Caco-2 (cell line): ENCODE results near the gene GLIS1. TPM values are rescaled to one million over a fixed set of nuclear protein-coding genes. Genes with fewer than 3 reads are reported as not detected.

Source experiments
- BruUV-seq: library from RNA; stranded (reverse); fragments of 400-500 nt; replicated peaks from 2 replicates; lab custom pipeline; 2021; lab: Mats Ljungman, UMichigan
- CTCF ChIA-PET: fragments of 300-600 bp; sonication (Branson Sonifier 250); formaldehyde crosslinking; loops from one replicate; lab custom pipeline; 2022; ENCODE audit warnings: antibody characterized with exemption; lab: Charles Lee
- POLR2A ChIA-PET: fragments of 300-600 bp; sonication (Branson Sonifier 250); formaldehyde crosslinking; loops from one replicate; lab custom pipeline; 2022; ENCODE audit warnings: antibody characterized with exemption; lab: Charles Lee
- DNase-seq, 2 experiments: peaks; one replicate each; pipeline versions ENCODE4 v3.0.0 to v3.0.0-alpha.2; 2020 to 2022
- H3K27me3 ChIP-seq: replicated peaks from 2 replicates; pipeline ENCODE4 v1.6.0; 2011; ENCODE audit warnings: low read length; ENCODE audit not compliant: control insufficient read depth, insufficient read depth
- H3K36me3 ChIP-seq: 2 replicates; pipeline ENCODE4 v1.5.1; 2011; ENCODE audit warnings: low read length; ENCODE audit not compliant: control insufficient read depth, insufficient read depth
- H3K4me1 ChIP-seq: fragments of 250-450 bp; sonication (Bioruptor Pico); 2 replicates; pipeline ENCODE4 v1.5.1; 2020; ENCODE audit warnings: mild to moderate bottlenecking
- H3K4me3 ChIP-seq: 2 replicates; pipeline ENCODE4 v1.5.1; 2011; ENCODE audit warnings: low read depth, mild to moderate bottlenecking, control low read depth, low read length
- H3K9me3 ChIP-seq: fragments of 250-450 bp; sonication (Bioruptor Pico); 2 replicates; pipeline ENCODE4 v1.5.1; 2020; ENCODE audit warnings: mild to moderate bottlenecking, moderate library complexity
- H3K27ac Mint-ChIP-seq: one replicate; pipeline ENCODE4 v1.8.0; 2022; ENCODE audit warnings: mixed read lengths; ENCODE audit not compliant: unreplicated experiment
- H3K27me3 Mint-ChIP-seq: one replicate; pipeline ENCODE4 v1.8.0; 2022; ENCODE audit warnings: mixed read lengths; ENCODE audit not compliant: insufficient read depth, unreplicated experiment
- H3K36me3 Mint-ChIP-seq: one replicate; pipeline ENCODE4 v1.8.0; 2022; ENCODE audit warnings: mild to moderate bottlenecking, mixed read lengths; ENCODE audit not compliant: insufficient read depth, unreplicated experiment
- H3K4me1 Mint-ChIP-seq: one replicate; pipeline ENCODE4 v1.8.0; 2022; ENCODE audit warnings: low read depth, mixed read lengths; ENCODE audit not compliant: unreplicated experiment
- H3K4me3 Mint-ChIP-seq: one replicate; pipeline ENCODE4 v1.8.0; 2022; ENCODE audit warnings: mild to moderate bottlenecking, moderate library complexity, mixed read lengths; ENCODE audit not compliant: unreplicated experiment
- H3K9me3 Mint-ChIP-seq: one replicate; pipeline ENCODE4 v1.8.0; 2022; ENCODE audit warnings: mixed read lengths; ENCODE audit not compliant: unreplicated experiment
- intact Hi-C: fragments of 100-400 bp; cut with micrococcal nuclease; formaldehyde crosslinking; loops from one replicate; pipeline ENCODE4 v1.10.0; 2022; ENCODE audit not compliant: unreplicated experiment
- total RNA-seq: library from RNA; stranded (reverse); gene quantifications from 2 replicates; pipeline ENCODE4 v1.2.3, GENCODE V29; 2022
- TF ChIP-seq, protein P1 (sequence below), 2 experiments: fragments of 200-600 bp in 1 of 2; IDR thresholded peaks; 1 replicate in 1 of 2; 2 replicates in 1 of 2; pipeline versions ENCODE4 v1.5.1 to v1.8.0; 2011 to 2022; ENCODE audit warnings: antibody characterized with exemption in 1 of 2, control low read depth in 1 of 2, inconsistent platforms in 1 of 2, low read depth in 1 of 2, low read length in 1 of 2, mild to moderate bottlenecking in 1 of 2, moderate library complexity in 1 of 2; ENCODE audit not compliant: insufficient read depth in 1 of 2, severe bottlenecking in 1 of 2, unreplicated experiment in 1 of 2

The GLIS1 gene
- total RNA-seq, 1 experiment from 2014 or later: not detected

GRCh38 chr1:53781654-53782053 is 42.7 kb upstream of the GLIS1 start:
- intact Hi-C loops: no loop called here
- POLR2A ChIA-PET: no interaction called here
- no peaks in the 10 kb centered on the region for H3K4me1 ChIP-seq

DNA sequence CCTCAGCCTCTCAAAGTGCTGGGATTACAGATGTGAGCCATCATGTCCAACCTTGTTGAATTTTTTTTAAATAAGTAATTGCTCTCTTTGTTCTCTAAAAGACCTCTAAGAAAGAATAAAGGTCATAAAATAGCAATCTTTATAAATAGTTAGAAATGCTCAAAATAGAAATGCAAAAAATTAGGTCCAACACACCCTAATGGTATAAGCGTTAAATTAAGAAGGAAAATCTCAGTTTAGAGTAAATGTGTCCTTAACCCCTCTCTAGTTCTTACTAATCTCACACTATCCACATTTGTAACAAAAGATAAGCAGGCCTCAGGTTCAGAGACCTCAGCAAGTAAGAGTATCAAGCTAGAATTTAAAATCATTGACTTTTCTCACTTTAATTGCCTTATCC is 38.3 kb upstream of the GLIS1 start:
- POLR2A ChIA-PET: no interaction called here
- no peaks in the 10 kb centered on the region for H3K9me3 Mint-ChIP-seq

More at GRCh38 chr1:53781654-53782053, 42.7 kb upstream of the GLIS1 start:
- H3K9me3 ChIP-seq: no peaks in the 10 kb centered on the region
- H3K27me3 ChIP-seq: no peaks in the 10 kb centered on the region
- DNase-seq: no peak
- Mint-ChIP-seq H3K27ac (no peak overlapping the region), H3K4me1 (no peaks in the 10 kb centered on the region), H3K36me3 (peaks cover 37% of the 10 kb centered on the region), H3K9me3 (no peaks in the 10 kb centered on the region), H3K27me3 (no peaks in the 10 kb centered on the region), H3K4me3 (no peak overlapping the region)
- no peak overlapping the region for H3K4me3 ChIP-seq
- CTCF ChIA-PET: no interaction called here
- TF ChIP-seq, protein P1, sequence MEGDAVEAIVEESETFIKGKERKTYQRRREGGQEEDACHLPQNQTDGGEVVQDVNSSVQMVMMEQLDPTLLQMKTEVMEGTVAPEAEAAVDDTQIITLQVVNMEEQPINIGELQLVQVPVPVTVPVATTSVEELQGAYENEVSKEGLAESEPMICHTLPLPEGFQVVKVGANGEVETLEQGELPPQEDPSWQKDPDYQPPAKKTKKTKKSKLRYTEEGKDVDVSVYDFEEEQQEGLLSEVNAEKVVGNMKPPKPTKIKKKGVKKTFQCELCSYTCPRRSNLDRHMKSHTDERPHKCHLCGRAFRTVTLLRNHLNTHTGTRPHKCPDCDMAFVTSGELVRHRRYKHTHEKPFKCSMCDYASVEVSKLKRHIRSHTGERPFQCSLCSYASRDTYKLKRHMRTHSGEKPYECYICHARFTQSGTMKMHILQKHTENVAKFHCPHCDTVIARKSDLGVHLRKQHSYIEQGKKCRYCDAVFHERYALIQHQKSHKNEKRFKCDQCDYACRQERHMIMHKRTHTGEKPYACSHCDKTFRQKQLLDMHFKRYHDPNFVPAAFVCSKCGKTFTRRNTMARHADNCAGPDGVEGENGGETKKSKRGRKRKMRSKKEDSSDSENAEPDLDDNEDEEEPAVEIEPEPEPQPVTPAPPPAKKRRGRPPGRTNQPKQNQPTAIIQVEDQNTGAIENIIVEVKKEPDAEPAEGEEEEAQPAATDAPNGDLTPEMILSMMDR (IDR thresholded peaks at IDR 0.05; ENCODE audit: insufficient read depth in 1 of 2, low read depth in 1 of 2, low read length in 1 of 2, severe bottlenecking in 1 of 2, unreplicated experiment in 1 of 2): no peak
- H3K36me3 ChIP-seq: no peaks in the 10 kb centered on the region
- BruUV-seq: no TSS peak

DNA sequence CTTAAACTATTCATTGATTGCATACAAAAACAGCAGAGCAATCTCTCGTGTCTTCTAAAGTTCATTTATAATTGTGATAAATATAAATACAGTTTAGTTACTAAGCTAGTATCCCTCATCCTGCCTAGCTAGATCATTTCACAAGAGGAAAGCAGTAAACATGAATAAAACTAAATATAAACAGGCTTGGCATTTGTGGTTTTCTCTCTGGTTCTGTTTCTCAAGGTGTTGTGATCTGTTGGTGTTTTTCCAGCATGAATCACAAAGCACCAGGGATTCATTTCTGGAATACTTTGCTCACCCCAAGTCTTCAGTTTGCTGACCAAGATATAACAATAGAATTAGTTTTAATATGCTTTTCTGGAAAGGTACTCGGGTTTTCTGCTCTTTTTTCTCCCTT is 32.7 kb upstream of the GLIS1 start:
- no peaks in the 10 kb centered on the region for H3K36me3 ChIP-seq
- no peaks in the 10 kb centered on the region for H3K4me1 Mint-ChIP-seq
- no peak for DNase-seq
- intact Hi-C loops: no loop called here
- H3K4me3 Mint-ChIP-seq: no peak overlapping the region
- TF ChIP-seq, protein P1 (IDR thresholded peaks at IDR 0.05; ENCODE audit: insufficient read depth in 1 of 2, low read depth in 1 of 2, low read length in 1 of 2, severe bottlenecking in 1 of 2, unreplicated experiment in 1 of 2): no peak
- no TSS peak for BruUV-seq
- H3K9me3 Mint-ChIP-seq: no peaks in the 10 kb centered on the region
- CTCF ChIA-PET: no interaction called here
- POLR2A ChIA-PET: no interaction called here
- no peak overlapping the region for H3K4me3 ChIP-seq
- H3K27me3 ChIP-seq: no peaks in the 10 kb centered on the region
- no peaks in the 10 kb centered on the region for H3K9me3 ChIP-seq
- H3K4me1 ChIP-seq: no peaks in the 10 kb centered on the region
- H3K27ac Mint-ChIP-seq: no peak overlapping the region
- H3K27me3 Mint-ChIP-seq: no peaks in the 10 kb centered on the region
- H3K36me3 Mint-ChIP-seq: peaks cover 31% of the 10 kb centered on the region

More for the DNA sequence above, 38.3 kb upstream of the GLIS1 start:
- H3K4me3 Mint-ChIP-seq: no peak overlapping the region
- CTCF ChIA-PET: no interaction called here
- no peak overlapping the region for H3K4me3 ChIP-seq
- H3K27me3 ChIP-seq: no peaks in the 10 kb centered on the region
- intact Hi-C loops: no loop called here
- peaks cover 29% of the 10 kb centered on the region for H3K36me3 Mint-ChIP-seq
- H3K4me1 Mint-ChIP-seq: no peaks in the 10 kb centered on the region
- no peak for DNase-seq
- TF ChIP-seq, protein P1 (IDR thresholded peaks at IDR 0.05; ENCODE audit: insufficient read depth in 1 of 2, low read depth in 1 of 2, low read length in 1 of 2, severe bottlenecking in 1 of 2, unreplicated experiment in 1 of 2): no peak
- H3K9me3 ChIP-seq: no peaks in the 10 kb centered on the region
- BruUV-seq: no TSS peak
- no peaks in the 10 kb centered on the region for H3K36me3 ChIP-seq
- H3K27ac Mint-ChIP-seq: no peak overlapping the region
- no peaks in the 10 kb centered on the region for H3K4me1 ChIP-seq
- no peaks in the 10 kb centered on the region for H3K27me3 Mint-ChIP-seq
